Chondrocyte (in vitro differentiated cells): ENCODE results near the gene DIAPH2. TPM values are rescaled to one million over a fixed set of nuclear protein-coding genes. Genes with fewer than 3 reads are reported as not detected.

Experiments
- DNase-seq: peaks from one replicate; pipeline ENCODE4 v3.0.0; 2021; ENCODE audit warnings: mixed read lengths, low spot score
- H3K27ac Mint-ChIP-seq: one replicate; pipeline ENCODE4 v1.8.0; 2021; ENCODE audit warnings: mild to moderate bottlenecking, moderate library complexity, mixed read lengths; ENCODE audit not compliant: unreplicated experiment
- H3K27me3 Mint-ChIP-seq: 2 replicates; pipeline ENCODE4 v1.8.0; 2021; ENCODE audit warnings: low read depth, mixed read lengths
- H3K36me3 Mint-ChIP-seq: 2 replicates; pipeline ENCODE4 v1.8.0; 2021; ENCODE audit warnings: low read depth, mixed read lengths
- H3K4me1 Mint-ChIP-seq: 2 replicates; pipeline ENCODE4 v1.8.0; 2021; ENCODE audit warnings: low read depth, mild to moderate bottlenecking, mixed read lengths
- H3K4me3 Mint-ChIP-seq: one replicate; pipeline ENCODE4 v1.8.0; 2021; ENCODE audit warnings: mild to moderate bottlenecking, moderate library complexity, mixed read lengths; ENCODE audit not compliant: unreplicated experiment
- H3K9me3 Mint-ChIP-seq: 2 replicates; pipeline ENCODE4 v1.8.0; 2021; ENCODE audit warnings: low read depth, mixed read lengths
- total RNA-seq: library from RNA; stranded (reverse); gene quantifications from 3 replicates; pipeline ENCODE4 v1.2.1, GENCODE V29; 2021
- TF ChIP-seq, protein P1 (sequence below): fragments of 200-600 bp; sonication (generic); IDR thresholded peaks from 2 replicates; pipeline ENCODE4 v1.5.0; 2021; ENCODE audit warnings: antibody characterized with exemption, mild to moderate bottlenecking, moderate library complexity

DIAPH2 gene
- total RNA-seq, 1 donor from 2014 or later: 14.5 TPM

GRCh38 chrX:97284531-97284930, 599.9 kb downstream of the DIAPH2 start:
- Mint-ChIP-seq H3K9me3 (no peaks in the 10 kb centered on the region), H3K27me3 (no peaks in the 10 kb centered on the region), H3K4me1 (no peaks in the 10 kb centered on the region), H3K27ac (no peak overlapping the region), H3K4me3 (no peak overlapping the region), H3K36me3 (no peaks in the 10 kb centered on the region)
- TF ChIP-seq, protein P1, sequence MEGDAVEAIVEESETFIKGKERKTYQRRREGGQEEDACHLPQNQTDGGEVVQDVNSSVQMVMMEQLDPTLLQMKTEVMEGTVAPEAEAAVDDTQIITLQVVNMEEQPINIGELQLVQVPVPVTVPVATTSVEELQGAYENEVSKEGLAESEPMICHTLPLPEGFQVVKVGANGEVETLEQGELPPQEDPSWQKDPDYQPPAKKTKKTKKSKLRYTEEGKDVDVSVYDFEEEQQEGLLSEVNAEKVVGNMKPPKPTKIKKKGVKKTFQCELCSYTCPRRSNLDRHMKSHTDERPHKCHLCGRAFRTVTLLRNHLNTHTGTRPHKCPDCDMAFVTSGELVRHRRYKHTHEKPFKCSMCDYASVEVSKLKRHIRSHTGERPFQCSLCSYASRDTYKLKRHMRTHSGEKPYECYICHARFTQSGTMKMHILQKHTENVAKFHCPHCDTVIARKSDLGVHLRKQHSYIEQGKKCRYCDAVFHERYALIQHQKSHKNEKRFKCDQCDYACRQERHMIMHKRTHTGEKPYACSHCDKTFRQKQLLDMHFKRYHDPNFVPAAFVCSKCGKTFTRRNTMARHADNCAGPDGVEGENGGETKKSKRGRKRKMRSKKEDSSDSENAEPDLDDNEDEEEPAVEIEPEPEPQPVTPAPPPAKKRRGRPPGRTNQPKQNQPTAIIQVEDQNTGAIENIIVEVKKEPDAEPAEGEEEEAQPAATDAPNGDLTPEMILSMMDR: no peak
- no peak for DNase-seq

DNA sequence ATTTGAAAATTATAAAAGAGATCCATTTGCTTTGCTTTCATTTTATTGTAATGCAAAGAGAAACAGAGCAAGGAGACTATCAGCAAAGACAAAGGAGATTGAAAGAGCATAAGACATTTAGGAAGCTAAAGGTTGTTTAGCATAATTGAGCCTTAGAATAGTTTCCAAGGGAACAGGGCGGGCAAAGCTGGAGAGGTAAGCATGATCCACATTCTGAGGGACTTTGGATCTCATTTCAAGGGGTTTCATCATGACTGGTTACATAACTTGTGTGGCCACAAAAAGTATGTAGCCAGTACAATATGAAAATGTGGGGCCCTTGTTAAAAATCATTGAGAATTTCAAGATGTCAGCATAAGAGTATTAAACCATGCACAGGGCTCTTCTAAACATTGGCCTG, 605.6 kb downstream of the DIAPH2 start:
- Mint-ChIP-seq H3K4me1 (no peaks in the 10 kb centered on the region), H3K27me3 (no peaks in the 10 kb centered on the region), H3K36me3 (no peaks in the 10 kb centered on the region), H3K27ac (no peak overlapping the region), H3K4me3 (no peak overlapping the region), H3K9me3 (no peaks in the 10 kb centered on the region)
- DNase-seq: no peak
- TF ChIP-seq, protein P1: no peak

DNA sequence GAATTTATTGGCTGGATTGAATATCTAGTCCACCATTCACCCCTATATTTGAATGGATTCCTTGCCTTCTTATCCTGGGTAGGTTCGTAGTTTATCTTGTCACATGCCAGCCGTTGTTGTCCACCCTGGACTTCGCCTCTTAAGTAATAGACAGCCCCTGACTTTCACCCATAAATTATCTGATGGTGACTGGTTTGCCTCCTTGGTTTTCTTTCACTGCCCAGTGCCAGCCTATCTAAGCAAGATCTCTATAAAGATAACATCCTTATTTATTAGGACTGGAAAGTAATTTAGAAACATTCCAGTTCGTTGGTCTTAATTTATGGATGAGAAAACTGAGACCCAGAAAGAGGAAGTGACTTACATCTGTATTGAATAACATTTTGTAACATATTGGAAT, 609.4 kb downstream of the DIAPH2 start:
- Mint-ChIP-seq H3K27me3 (no peaks in the 10 kb centered on the region), H3K9me3 (no peaks in the 10 kb centered on the region), H3K27ac (no peak overlapping the region), H3K4me1 (no peaks in the 10 kb centered on the region), H3K36me3 (no peaks in the 10 kb centered on the region), H3K4me3 (no peak overlapping the region)
- no peak for DNase-seq
- TF ChIP-seq, protein P1: no peak

DNA sequence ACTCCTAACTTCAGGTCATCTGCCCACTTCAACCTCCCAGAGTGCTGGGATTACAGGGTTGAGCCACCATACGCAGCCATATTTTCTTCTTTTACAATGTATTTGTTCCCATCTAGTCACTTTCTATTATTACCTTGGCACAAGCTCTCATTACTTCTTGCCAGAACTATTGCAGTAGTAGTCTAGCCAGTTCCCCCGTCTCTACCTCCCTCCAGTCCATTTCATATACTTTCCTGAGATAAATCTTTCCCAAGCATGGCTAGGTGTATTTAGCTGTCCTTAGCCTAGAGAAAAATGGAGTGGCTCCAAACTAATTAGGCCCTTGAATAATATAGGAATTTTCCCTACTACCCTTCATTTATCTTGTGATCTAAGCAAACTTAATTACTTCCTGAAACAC, 611.3 kb downstream of the DIAPH2 start:
- Mint-ChIP-seq H3K4me3 (no peak overlapping the region), H3K9me3 (no peaks in the 10 kb centered on the region), H3K27me3 (no peaks in the 10 kb centered on the region), H3K27ac (no peak overlapping the region), H3K4me1 (no peaks in the 10 kb centered on the region), H3K36me3 (no peaks in the 10 kb centered on the region)
- no peak for DNase-seq
- TF ChIP-seq, protein P1: no peak

- H3K27ac Mint-ChIP-seq: no peak overlapping the region
- no peak for DNase-seq
- no peaks in the 10 kb centered on the region for H3K9me3 Mint-ChIP-seq
- no peaks in the 10 kb centered on the region for H3K27me3 Mint-ChIP-seq
- H3K4me1 Mint-ChIP-seq: peaks cover 11% of the 10 kb centered on the region
- H3K4me3 Mint-ChIP-seq: no peak overlapping the region
- H3K36me3 Mint-ChIP-seq: no peaks in the 10 kb centered on the region
- TF ChIP-seq, protein P1: no peak
Measured at GRCh38 chrX:97306771-97307470, 622.3 kb downstream of the DIAPH2 start.
